Kidney (tissue), 14 donors: ENCODE data around the gene ISOC1. TPM values are rescaled to one million over a fixed set of nuclear protein-coding genes. Genes with fewer than 3 reads are reported as not detected.

Experiments
- DNase-seq, 5 donors: peaks; one replicate each; pipeline ENCODE4 v3.0.0-alpha.2; 2013 to 2020
- FAIRE-seq: peaks from 2 replicates; lab custom pipeline; 2012; peaks lifted over from hg19 to GRCh38; lab: Jason Lieb, UNC
- H3K27ac ChIP-seq, 2 donors: one replicate each; pipeline ENCODE4 v1.7.0; 2013; ENCODE audit warnings: low read depth in 2 of 2, low read length in 2 of 2, inconsistent platforms in 1 of 2
- H3K27me3 ChIP-seq: one replicate; pipeline ENCODE4 v1.7.1; 2013; ENCODE audit warnings: low read length, inconsistent platforms; ENCODE audit not compliant: control insufficient read depth, insufficient read depth
- H3K36me3 ChIP-seq, 3 donors: one replicate each; pipeline versions ENCODE4 v1.7.0 to v1.7.1; 2013; ENCODE audit warnings: low read length in 3 of 3, control low read depth in 1 of 3, inconsistent platforms in 1 of 3; ENCODE audit not compliant: insufficient read depth in 3 of 3, control insufficient read depth in 2 of 3
- H3K4me1 ChIP-seq, 3 donors: one replicate each; pipeline versions ENCODE4 v1.7.0 to v1.7.1; 2013; ENCODE audit warnings: low read length in 3 of 3, inconsistent platforms in 1 of 3, low read depth in 1 of 3; ENCODE audit not compliant: control insufficient read depth in 2 of 3, insufficient read depth in 2 of 3
- H3K4me3 ChIP-seq, 3 donors: one replicate each; pipeline versions ENCODE4 v1.7.0 to v1.8.1; 2013; ENCODE audit warnings: low read length in 3 of 3, control low read depth in 1 of 3, inconsistent platforms in 1 of 3
- H3K9ac ChIP-seq, 3 donors: one replicate each; pipeline versions ENCODE4 v1.7.0 to v1.7.1; 2013; ENCODE audit warnings: low read length in 3 of 3, control low read depth in 1 of 3, inconsistent platforms in 1 of 3
- H3K9me3 ChIP-seq, 3 donors: one replicate each; pipeline versions ENCODE4 v1.7.0 to v1.7.1; 2013; ENCODE audit warnings: low read length in 3 of 3, control low read depth in 1 of 3, inconsistent platforms in 1 of 3; ENCODE audit not compliant: control insufficient read depth in 2 of 3, insufficient read depth in 1 of 3
- intact Hi-C: fragments of 100-400 bp; cut with DNase I; formaldehyde crosslinking; loops from one replicate; pipeline ENCODE4 v1.11.1; 2022
- polyA plus RNA-seq: library from polyadenylated mRNA; stranded (reverse); fragments of 350-450 nt; fragmentation: Illumina TruSeq; extraction: RNeasy Lipid Tissue Mini Kit (QIAGEN cat#74804); gene quantifications from one replicate; pipeline ENCODE4 v1.2.3, GENCODE V29; 2014; ENCODE audit warnings: low read depth, low replicate concordance; ENCODE audit not compliant: insufficient read depth
- total RNA-seq: library from RNA; stranded (reverse); fragmentation: NEBNext Ultra II Directional; extraction: Animal tissue kit (Norgen Biotek cat#: 25700); gene quantifications from one replicate; pipeline ENCODE4 v1.2.1, GENCODE V29; 2021
- TF ChIP-seq, protein P1 (sequence below): IDR thresholded peaks from 3 replicates; pipeline ENCODE4 v1.5.1; 2012; ENCODE audit warnings: mild to moderate bottlenecking, moderate library complexity, borderline replicate concordance; ENCODE audit not compliant: insufficient read depth; ENCODE audit errors: extremely low read depth
- donor health status: control.
- donor health status: control.
- donor health status: control.
- donor health status: control.
- donor health status: control.
- donor health status: DM: yes; HTN: yes; CAD: no.
- donor health status: Normal renal cell carcinoma (clear cell type).

Gene ISOC1
- total and polyA plus RNA-seq, 2 donors from 2014 or later, result 12.4 to 29.3 TPM

GRCh38 chr5:129082225-129083136 is 12.1 kb upstream of the ISOC1 start:
- Histone ChIP-seq H3K9me3 (no peaks in the 10 kb centered on the region), H3K4me1 (no peaks in the 10 kb centered on the region), H3K9ac (no peak overlapping the region), H3K27me3 (no peaks in the 10 kb centered on the region), H3K4me3 (no peak overlapping the region), H3K36me3 (no peaks in the 10 kb centered on the region), H3K27ac (no peak overlapping the region)
- TF ChIP-seq, protein P1, sequence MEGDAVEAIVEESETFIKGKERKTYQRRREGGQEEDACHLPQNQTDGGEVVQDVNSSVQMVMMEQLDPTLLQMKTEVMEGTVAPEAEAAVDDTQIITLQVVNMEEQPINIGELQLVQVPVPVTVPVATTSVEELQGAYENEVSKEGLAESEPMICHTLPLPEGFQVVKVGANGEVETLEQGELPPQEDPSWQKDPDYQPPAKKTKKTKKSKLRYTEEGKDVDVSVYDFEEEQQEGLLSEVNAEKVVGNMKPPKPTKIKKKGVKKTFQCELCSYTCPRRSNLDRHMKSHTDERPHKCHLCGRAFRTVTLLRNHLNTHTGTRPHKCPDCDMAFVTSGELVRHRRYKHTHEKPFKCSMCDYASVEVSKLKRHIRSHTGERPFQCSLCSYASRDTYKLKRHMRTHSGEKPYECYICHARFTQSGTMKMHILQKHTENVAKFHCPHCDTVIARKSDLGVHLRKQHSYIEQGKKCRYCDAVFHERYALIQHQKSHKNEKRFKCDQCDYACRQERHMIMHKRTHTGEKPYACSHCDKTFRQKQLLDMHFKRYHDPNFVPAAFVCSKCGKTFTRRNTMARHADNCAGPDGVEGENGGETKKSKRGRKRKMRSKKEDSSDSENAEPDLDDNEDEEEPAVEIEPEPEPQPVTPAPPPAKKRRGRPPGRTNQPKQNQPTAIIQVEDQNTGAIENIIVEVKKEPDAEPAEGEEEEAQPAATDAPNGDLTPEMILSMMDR, result no peak
- no peak for FAIRE-seq
- no peak for DNase-seq
- intact Hi-C loops, result no loop called here

GRCh38 chr5:129094924-129095899 is 663 bp downstream of the ISOC1 start:
- no peaks in the 10 kb centered on the region for H3K36me3 ChIP-seq
- TF ChIP-seq, protein P1, result no peak
- DNase-seq, result peak; percentile 76 to 92 (median 85)
- no peaks in the 10 kb centered on the region for H3K9me3 ChIP-seq
- peak overlapping the region; percentile 79 to 83 for H3K27ac ChIP-seq
- peaks cover 0 to 4% (median 0%) of the 10 kb centered on the region in 3 donors for H3K4me1 ChIP-seq
- H3K9ac ChIP-seq, result peak overlapping the region; percentile 61 to 74 (median 62)
- no peak for FAIRE-seq
- H3K27me3 ChIP-seq, result no peaks in the 10 kb centered on the region
- peak overlapping the region; percentile 77 to 93 (median 81) for H3K4me3 ChIP-seq
- intact Hi-C loops, result no loop called here

DNA sequence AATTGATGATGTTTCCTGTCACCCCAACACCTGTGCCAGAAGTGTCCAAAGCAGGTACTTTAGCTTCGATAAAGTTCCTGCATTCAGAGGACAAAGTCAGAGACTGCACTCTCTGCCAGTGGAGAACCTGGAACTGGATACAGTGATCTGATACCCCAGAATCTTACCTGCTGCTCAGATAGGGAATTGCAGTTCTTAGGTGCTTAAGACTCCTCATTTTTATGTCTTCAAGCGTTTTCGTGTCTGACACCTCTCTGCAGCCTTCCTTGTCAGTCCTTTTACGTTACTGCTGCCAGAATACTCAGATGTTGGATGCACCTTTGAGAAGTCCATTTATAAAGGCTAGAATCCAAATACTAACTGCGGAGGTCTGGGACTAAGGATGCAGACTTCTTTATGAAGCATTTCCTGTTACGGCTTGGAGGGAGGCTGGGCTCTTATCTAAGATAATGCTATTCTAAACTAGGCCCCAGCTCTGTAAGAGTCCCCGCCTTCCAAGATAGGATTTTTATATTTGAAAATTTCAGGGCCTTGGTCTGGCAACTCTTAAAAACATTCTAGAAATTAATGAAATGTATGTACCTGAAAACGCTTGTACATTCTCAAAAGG is 1.9 kb downstream of the ISOC1 start:
- no peak overlapping the region for H3K27ac ChIP-seq
- no peak for DNase-seq
- no peak overlapping the region for H3K4me3 ChIP-seq
- no peaks in the 10 kb centered on the region for H3K36me3 ChIP-seq
- TF ChIP-seq, protein P1, result no peak
- H3K9me3 ChIP-seq, result no peaks in the 10 kb centered on the region
- intact Hi-C loops, result no loop called here
- H3K9ac ChIP-seq, result no peak overlapping the region
- H3K27me3 ChIP-seq, result no peaks in the 10 kb centered on the region
- peaks cover 0 to 4% (median 0%) of the 10 kb centered on the region in 3 donors for H3K4me1 ChIP-seq
- no peak for FAIRE-seq
